Fibroblast of mammary gland (primary cell): ENCODE measurements around the gene AQP11.

Experiments
- DNase-seq: peaks from one replicate; pipeline ENCODE4 v3.0.0-alpha.2; 2010; ENCODE audit warnings: low read depth
- H3K4me3 ChIP-seq: 2 replicates; pipeline ENCODE4 v1.5.1; 2011; ENCODE audit warnings: low read depth, mild to moderate bottlenecking, low read length, moderate library complexity; ENCODE audit not compliant: control insufficient read depth
- TF ChIP-seq, protein P1 (sequence below): conservative IDR thresholded peaks from 2 replicates; pipeline ENCODE4 v1.5.1; 2011; ENCODE audit warnings: low read depth, low read length, inconsistent platforms; ENCODE audit not compliant: control insufficient read depth, insufficient read depth

AQP11 gene

DNA sequence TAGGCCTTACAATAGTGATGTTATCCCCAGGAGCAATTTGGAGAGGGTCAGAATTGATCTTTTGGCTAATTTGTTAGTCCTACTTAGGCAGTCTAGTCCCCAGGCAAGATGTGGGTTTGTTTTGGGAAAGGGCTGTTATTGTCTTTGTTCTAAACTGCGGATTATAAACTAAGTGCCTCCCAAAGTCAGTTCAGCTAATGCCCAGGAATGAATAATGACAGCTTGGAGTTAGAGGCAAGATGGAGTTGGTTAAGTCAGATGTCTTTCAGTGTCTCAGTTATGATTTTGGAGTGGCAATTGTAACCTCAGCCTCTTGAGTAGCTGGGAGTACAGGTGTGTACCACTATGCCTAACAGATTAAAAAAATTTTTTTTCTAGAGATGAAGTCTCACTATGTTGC lies 55.1 kb downstream of the AQP11 start:
- DNase-seq: no peak
- TF ChIP-seq, protein P1, sequence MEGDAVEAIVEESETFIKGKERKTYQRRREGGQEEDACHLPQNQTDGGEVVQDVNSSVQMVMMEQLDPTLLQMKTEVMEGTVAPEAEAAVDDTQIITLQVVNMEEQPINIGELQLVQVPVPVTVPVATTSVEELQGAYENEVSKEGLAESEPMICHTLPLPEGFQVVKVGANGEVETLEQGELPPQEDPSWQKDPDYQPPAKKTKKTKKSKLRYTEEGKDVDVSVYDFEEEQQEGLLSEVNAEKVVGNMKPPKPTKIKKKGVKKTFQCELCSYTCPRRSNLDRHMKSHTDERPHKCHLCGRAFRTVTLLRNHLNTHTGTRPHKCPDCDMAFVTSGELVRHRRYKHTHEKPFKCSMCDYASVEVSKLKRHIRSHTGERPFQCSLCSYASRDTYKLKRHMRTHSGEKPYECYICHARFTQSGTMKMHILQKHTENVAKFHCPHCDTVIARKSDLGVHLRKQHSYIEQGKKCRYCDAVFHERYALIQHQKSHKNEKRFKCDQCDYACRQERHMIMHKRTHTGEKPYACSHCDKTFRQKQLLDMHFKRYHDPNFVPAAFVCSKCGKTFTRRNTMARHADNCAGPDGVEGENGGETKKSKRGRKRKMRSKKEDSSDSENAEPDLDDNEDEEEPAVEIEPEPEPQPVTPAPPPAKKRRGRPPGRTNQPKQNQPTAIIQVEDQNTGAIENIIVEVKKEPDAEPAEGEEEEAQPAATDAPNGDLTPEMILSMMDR: no peak
- H3K4me3 ChIP-seq: no peak overlapping the region

DNA sequence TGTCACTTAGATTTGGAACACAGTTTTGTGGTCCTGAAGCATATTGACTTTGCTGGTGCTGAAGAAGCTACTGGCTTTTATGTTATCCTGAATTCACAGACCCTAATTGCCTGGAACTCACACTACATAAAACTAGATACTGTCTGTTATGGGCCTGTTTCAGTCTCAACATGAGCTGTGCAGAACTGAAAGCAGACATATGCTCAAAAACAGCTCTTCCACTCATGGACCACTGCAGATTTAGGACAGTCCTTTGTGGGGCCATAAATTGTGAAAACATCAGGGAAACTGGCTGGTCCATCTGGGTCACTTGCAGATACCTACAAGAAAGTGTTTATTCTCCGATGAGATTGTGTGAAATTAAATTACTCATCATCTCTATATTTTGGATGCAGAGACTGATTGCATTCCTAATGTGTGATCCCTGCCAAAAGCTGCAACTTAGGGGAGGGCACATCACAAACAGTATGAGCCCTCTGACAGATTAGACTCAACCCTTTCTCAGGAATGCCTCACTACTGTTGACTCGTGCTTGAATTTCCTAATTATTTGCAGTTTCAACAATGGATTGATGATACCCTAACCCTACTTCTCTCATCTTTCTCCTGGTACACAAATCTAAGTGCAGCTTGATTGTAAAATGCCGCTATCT lies 58.0 kb downstream of the AQP11 start:
- DNase-seq: peak; percentile 10
- TF ChIP-seq, protein P1: no peak
- H3K4me3 ChIP-seq: no peak overlapping the region

DNA sequence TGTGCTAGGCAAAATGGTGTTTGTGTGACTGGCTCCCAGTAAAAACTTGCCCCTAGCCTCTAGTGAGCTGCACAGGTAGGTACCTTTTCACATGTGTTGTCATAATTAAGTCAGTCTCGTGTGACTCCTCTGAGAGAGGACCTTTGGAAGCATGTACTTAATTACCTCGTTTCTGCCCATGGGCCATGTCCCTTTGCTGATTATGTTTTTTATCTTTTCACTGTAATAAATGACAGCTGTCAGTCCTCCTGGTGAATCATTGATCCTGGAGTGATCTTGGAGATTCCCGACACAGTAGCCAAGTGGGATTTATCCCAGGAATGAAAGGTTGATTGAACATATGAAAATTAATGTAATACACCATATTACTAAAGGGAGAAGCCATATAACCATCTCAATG lies 60.4 kb downstream of the AQP11 start:
- DNase-seq: no peak
- H3K4me3 ChIP-seq: no peak overlapping the region
- TF ChIP-seq, protein P1: no peak

DNA sequence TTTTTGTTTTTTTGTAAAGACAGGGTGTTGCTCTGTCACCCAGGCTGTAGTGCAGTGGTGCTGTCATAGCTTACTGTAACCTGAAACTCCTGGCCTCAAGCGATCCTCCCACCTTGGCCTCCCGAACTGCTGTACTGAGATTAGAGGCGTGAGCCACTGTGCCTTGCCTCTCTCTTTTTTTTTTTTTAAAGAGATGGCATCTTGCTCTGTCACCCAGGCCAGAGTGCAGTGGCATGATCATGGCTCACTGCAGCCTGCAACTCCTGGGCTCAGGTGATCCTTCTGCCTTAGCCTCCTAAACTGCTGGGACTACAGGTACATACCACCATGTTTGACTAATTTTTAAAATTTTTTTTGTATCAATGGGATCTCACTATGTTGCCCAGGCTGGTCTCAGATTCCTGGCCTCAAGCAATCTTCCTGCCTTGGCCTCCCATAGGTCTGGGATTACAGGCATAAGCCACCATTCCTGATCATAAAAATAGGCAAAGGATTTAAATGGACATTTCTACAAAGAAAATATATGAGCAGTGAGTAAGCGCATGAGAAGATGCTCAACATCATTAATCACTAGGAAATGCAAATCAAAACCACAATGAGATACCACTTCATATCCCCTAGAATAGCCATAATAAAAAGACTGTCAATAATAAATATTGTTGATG lies 65.1 kb downstream of the AQP11 start:
- no peak for DNase-seq
- no peak overlapping the region for H3K4me3 ChIP-seq
- TF ChIP-seq, protein P1: no peak

DNA sequence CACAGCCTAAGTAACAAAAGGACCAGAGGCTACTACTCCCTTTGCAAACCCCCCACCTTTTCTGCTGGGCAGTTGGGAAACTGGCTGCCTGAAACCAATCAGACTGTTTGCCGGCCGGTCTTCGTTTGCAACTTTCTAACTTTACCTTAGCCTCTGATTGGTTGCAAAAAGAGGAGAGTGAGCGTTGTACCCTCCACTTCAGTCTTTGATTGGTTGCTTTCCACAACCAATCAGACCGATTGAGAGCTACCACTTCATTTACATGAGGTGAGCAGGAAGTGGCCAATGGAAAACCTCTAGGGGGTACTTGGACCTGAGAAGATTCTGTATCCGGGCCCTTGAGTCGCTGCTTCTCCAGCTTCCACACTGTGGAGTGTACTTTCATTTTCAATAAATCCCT lies 66.6 kb downstream of the AQP11 start:
- no peak for DNase-seq
- no peak overlapping the region for H3K4me3 ChIP-seq
- TF ChIP-seq, protein P1: no peak

DNA sequence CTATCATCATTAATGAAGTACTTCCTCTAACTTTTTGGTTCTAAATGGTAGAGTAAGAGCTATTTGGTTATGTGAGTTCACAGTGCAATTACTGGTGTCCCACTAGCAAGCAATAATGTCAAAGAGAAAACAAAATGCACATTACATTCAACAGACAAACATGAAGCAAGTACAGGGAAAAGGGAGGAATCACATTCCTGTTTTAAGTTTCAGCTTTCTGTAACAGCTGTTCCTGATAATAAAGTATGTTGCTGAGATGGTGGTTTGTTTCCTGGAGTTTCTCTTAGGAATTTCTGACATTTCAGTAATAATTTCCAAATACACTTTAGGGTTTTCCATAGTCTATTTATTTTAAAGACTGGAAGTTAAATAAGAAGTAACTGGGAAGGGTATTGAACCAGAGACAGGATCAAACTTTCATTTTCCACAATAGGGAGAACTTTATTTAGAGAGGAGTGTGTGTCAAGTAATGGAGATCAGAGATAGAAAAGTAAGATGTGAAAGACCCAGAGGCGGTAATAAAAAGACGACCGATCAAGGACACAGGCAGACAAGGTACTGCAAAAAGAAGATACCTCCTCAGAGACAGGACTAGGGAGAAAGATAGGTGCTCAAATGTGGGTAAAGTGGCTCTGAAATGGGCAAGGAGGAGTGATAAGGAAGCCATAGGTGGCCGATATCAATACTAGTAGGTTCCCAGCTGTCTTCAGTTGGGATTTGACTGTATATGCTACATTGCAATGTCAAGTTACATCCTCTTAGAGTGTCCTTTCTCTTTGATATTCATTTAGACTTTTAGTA lies 68.7 kb downstream of the AQP11 start:
- peak; percentile 28 for DNase-seq
- H3K4me3 ChIP-seq: no peak overlapping the region
- TF ChIP-seq, protein P1: no peak
